SK-N-SH (cell line): Measurements from ENCODE around the gene CLPX. TPM values are rescaled to one million over a fixed set of nuclear protein-coding genes. Genes with fewer than 3 reads are reported as not detected.

Experiments used
- CTCF ChIA-PET: fragments of 300-600, 350-600 bp; formaldehyde crosslinking; extraction: SDS; loops from one replicate; lab custom pipeline; 2021; lab: Yijun Ruan, JAX
- POLR2A ChIA-PET: fragments of 350-600 bp; sonication (Branson Sonifier 250); formaldehyde crosslinking; extraction: SDS; loops from one replicate; lab custom pipeline; 2020; ENCODE audit warnings: antibody characterized with exemption, inconsistent platforms; lab: Yijun Ruan, JAX
- DNase-seq: peaks from one replicate; pipeline ENCODE4 v3.0.0; 2012
- H2AFZ ChIP-seq: fragments of 200-600 bp; sonication (generic); 2 replicates; pipeline ENCODE4 v1.8.1; 2016; ENCODE audit warnings: antibody characterized with exemption, mild to moderate bottlenecking, low read depth
- H3F3A ChIP-seq: fragments of 200-600 bp; sonication (generic); replicated peaks from 2 replicates; pipeline ENCODE3; 2016; ENCODE audit warnings: antibody characterized with exemption, mild to moderate bottlenecking; ENCODE audit not compliant: insufficient read depth
- H3K27ac ChIP-seq, 2 experiments: fragments of 200-500 bp in 1 of 2; fragments of 200-600 bp in 1 of 2; sonication (Bioruptor generic) in 1 of 2; sonication (generic), shearing (Covaris generic) in 1 of 2; 2 replicates each; pipeline versions ENCODE4 v1.5.1 to v1.6.1; 2014 to 2016; ENCODE audit warnings: low read depth in 2 of 2, inconsistent platforms in 1 of 2, low read length in 1 of 2, mild to moderate bottlenecking in 1 of 2, mixed read lengths in 1 of 2
- H3K27me3 ChIP-seq: fragments of 200-600 bp; sonication (generic), shearing (Covaris generic); 2 replicates; pipeline ENCODE4 v1.6.1; 2016; ENCODE audit warnings: mixed run types; ENCODE audit not compliant: insufficient read depth
- H3K36me3 ChIP-seq, 2 experiments: fragments of 200-500 bp in 1 of 2; fragments of 200-600 bp in 1 of 2; sonication (Bioruptor generic) in 1 of 2; sonication (generic) in 1 of 2; replicated peaks in 1 of 2; 2 replicates each; pipeline versions ENCODE3 to v1.5.1; 2014 to 2016; ENCODE audit warnings: low read length in 1 of 2, mild to moderate bottlenecking in 1 of 2; ENCODE audit not compliant: insufficient read depth in 2 of 2, control insufficient read depth in 1 of 2
- H3K4me1 ChIP-seq, 2 experiments: fragments of 200-500 bp in 1 of 2; fragments of 200-600 bp in 1 of 2; sonication (Bioruptor generic) in 1 of 2; sonication (generic), shearing (Covaris generic) in 1 of 2; 2 replicates each; pipeline versions ENCODE4 v1.5.1 to v1.6.1; 2014 to 2016; ENCODE audit warnings: low read depth in 1 of 2, low read length in 1 of 2, mixed run types in 1 of 2; ENCODE audit not compliant: insufficient read depth in 2 of 2, control insufficient read depth in 1 of 2
- H3K4me2 ChIP-seq: fragments of 200-600 bp; sonication (generic), shearing (Covaris generic); 2 replicates; pipeline ENCODE4 v1.6.1; 2017; ENCODE audit warnings: mixed run types
- H3K4me3 ChIP-seq, 2 experiments: fragments of 200-500 bp in 1 of 2; fragments of 200-600 bp in 1 of 2; sonication (Bioruptor generic) in 1 of 2; sonication (generic), shearing (Covaris generic) in 1 of 2; 2 replicates each; pipeline versions ENCODE4 v1.5.1 to v1.8.1; 2014 to 2016; ENCODE audit warnings: low read depth in 2 of 2, inconsistent platforms in 1 of 2, low read length in 1 of 2, mild to moderate bottlenecking in 1 of 2, mixed read lengths in 1 of 2, moderate library complexity in 1 of 2
- H3K79me2 ChIP-seq: fragments of 200-600 bp; sonication (generic); 2 replicates; pipeline ENCODE4 v1.8.1; 2017; ENCODE audit warnings: mild to moderate bottlenecking; ENCODE audit not compliant: insufficient read depth
- H3K9ac ChIP-seq: fragments of 200-600 bp; sonication (generic); 2 replicates; pipeline ENCODE4 v1.6.1; 2017; ENCODE audit warnings: mixed run types
- H3K9me2 ChIP-seq: fragments of 200-600 bp; sonication (generic); 2 replicates; pipeline ENCODE4 v1.6.1; 2017; ENCODE audit warnings: mixed run types
- H3K9me3 ChIP-seq: fragments of 200-600 bp; sonication (generic); 2 replicates; pipeline ENCODE4 v1.6.1; 2017; ENCODE audit warnings: mixed run types, mild to moderate bottlenecking, moderate library complexity
- H4K20me1 ChIP-seq: fragments of 200-600 bp; sonication (generic); 2 replicates; pipeline ENCODE4 v1.6.1; 2017; ENCODE audit warnings: mild to moderate bottlenecking, mixed run types; ENCODE audit not compliant: insufficient read depth
- FOXJ3 ChIP-seq: sonication (generic); formaldehyde crosslinking; IDR thresholded peaks from 2 replicates; pipeline ENCODE4 v1.5.1; 2020; ENCODE audit warnings: mild to moderate bottlenecking, missing genetic modification reagents
- FOXM1 ChIP-seq: IDR thresholded peaks from 2 replicates; pipeline ENCODE4 v1.4.0; 2012; ENCODE audit warnings: low read depth, mild to moderate bottlenecking
- MAX ChIP-seq: IDR thresholded peaks from 2 replicates; pipeline ENCODE4 v1.4.0; 2012; ENCODE audit warnings: low read depth
- MEF2A ChIP-seq: IDR thresholded peaks from 2 replicates; pipeline ENCODE4 v1.4.0; 2012; ENCODE audit warnings: low read depth, borderline replicate concordance
- PBX3 ChIP-seq: IDR thresholded peaks from 2 replicates; pipeline ENCODE4; 2012
- REST ChIP-seq: IDR thresholded peaks from 2 replicates; pipeline ENCODE4 v1.6.1; 2012; ENCODE audit warnings: mild to moderate bottlenecking, low read depth, low read length, moderate library complexity
- SIN3A ChIP-seq: IDR thresholded peaks from 2 replicates; pipeline ENCODE4 v1.6.1; 2012; ENCODE audit warnings: low read depth, mild to moderate bottlenecking, low read length, moderate library complexity, borderline replicate concordance
- USF2 ChIP-seq: fragments of 150-350 bp; IDR thresholded peaks from 2 replicates; pipeline ENCODE4 v1.6.1; 2017; ENCODE audit warnings: antibody characterized with exemption, low read length, low read depth, borderline replicate concordance
- ZBTB33 ChIP-seq: IDR thresholded peaks from 2 replicates; pipeline ENCODE4 v1.4.0; 2012; ENCODE audit warnings: low read depth, borderline replicate concordance
- WGBS: methylation state at CpG from one replicate; pipeline ENCODE4 v1.1.6; 2017; ENCODE audit warnings: low lambda C conversion rate; 5-methylcytosine and 5-hydroxymethylcytosine counted together
- polyA plus RNA-seq, 3 experiments: library from polyadenylated mRNA; depleted of rRNA; stranded (reverse); fragments of >200 nt; gene quantifications; 2 replicates each; pipeline ENCODE4 v1.2.3, GENCODE V29; 2012

Gene CLPX
- polyA plus RNA-seq, 1 of the 3 experiments (the other 2 are of a cell fraction), result 12.9 TPM

- Histone ChIP-seq H4K20me1 (peaks cover 31% of the 10 kb centered on the region), H3K79me2 (peaks cover 83% of the 10 kb centered on the region), H3K9me2 (no peaks in the 10 kb centered on the region), H3F3A (peaks cover 3% of the 10 kb centered on the region), H3K9me3 (no peaks in the 10 kb centered on the region), H3K27ac (no peak overlapping the region), H3K4me2 (no peak overlapping the region), H3K4me3 (no peak overlapping the region), H3K9ac (no peak overlapping the region), H3K4me1 (no peaks in the 10 kb centered on the region; a peak in 1 of 4 replicates), H3K27me3 (no peaks in the 10 kb centered on the region), H2AFZ (no peak overlapping the region), H3K36me3 (peaks cover 33 to 67% of the 10 kb centered on the region in 2 experiments)
- 27% methylated on average over 1 of the region's 1 CpG for WGBS
- ChIA-PET POLR2A (interaction anchor here (0.6 kb wide), 1 partner anchor 1327 kb away, joined by 3 read pairs; the partner anchor contains the start of gene ZWILCH), CTCF (interaction anchor here (1.0 to 1.7 kb wide), 3 partner anchors 93 to 144 kb away, joined by 3 to 4 read pairs (median 3); no protein-coding TSS in a partner anchor)
- TF ChIP-seq PBX3, result no peak
- TF ChIP-seq FOXJ3 (CRISPR knock-in tag), result no peak
- no peak for DNase-seq
Measured at GRCh38 chr15:65177901-65178300, 7.2 kb downstream of the CLPX start.

GRCh38 chr15:65176056-65176455, 9.1 kb downstream of the CLPX start:
- TF ChIP-seq MEF2A (no peak), FOXM1 (no peak)
- Histone ChIP-seq H3K79me2 (peaks cover 79% of the 10 kb centered on the region), H3K36me3 (peaks cover 33 to 77% of the 10 kb centered on the region in 2 experiments), H3K9me2 (no peaks in the 10 kb centered on the region), H3K4me1 (no peaks in the 10 kb centered on the region), H2AFZ (no peak overlapping the region), H4K20me1 (peaks cover 17% of the 10 kb centered on the region), H3K9ac (no peak overlapping the region), H3K4me3 (no peak overlapping the region), H3K27me3 (no peaks in the 10 kb centered on the region), H3K9me3 (no peaks in the 10 kb centered on the region), H3K4me2 (no peak overlapping the region), H3F3A (no peaks in the 10 kb centered on the region), H3K27ac (no peak overlapping the region)
- ChIA-PET CTCF (no interaction called here), POLR2A (no interaction called here)
- no peak for DNase-seq

GRCh38 chr15:65175511-65175910, 9.6 kb downstream of the CLPX start:
- H2AFZ ChIP-seq, result no peak overlapping the region
- POLR2A ChIA-PET, result no interaction called here
- H3K27ac ChIP-seq, result no peak overlapping the region
- H3K4me2 ChIP-seq, result no peak overlapping the region
- no peak overlapping the region for H3K9ac ChIP-seq
- H3F3A ChIP-seq, result no peaks in the 10 kb centered on the region
- TF ChIP-seq MAX (no peak), USF2 (no peak), SIN3A (no peak), ZBTB33 (no peak), FOXJ3 (CRISPR knock-in tag) (no peak), REST (no peak)
- TF ChIP-seq, all 33 proteins: peak for 0
- no peaks in the 10 kb centered on the region for H3K27me3 ChIP-seq
- H3K36me3 ChIP-seq, result peaks cover 33 to 73% of the 10 kb centered on the region in 2 experiments
- no peaks in the 10 kb centered on the region for H3K9me3 ChIP-seq
- H3K4me3 ChIP-seq, result no peak overlapping the region
- CTCF ChIA-PET, result no interaction called here
- no peak for DNase-seq
- H3K79me2 ChIP-seq, result peaks cover 78% of the 10 kb centered on the region
- WGBS, result 83% methylated on average over 5 of the region's 5 CpGs
- H3K4me1 ChIP-seq, result no peaks in the 10 kb centered on the region
- no peaks in the 10 kb centered on the region for H3K9me2 ChIP-seq
- peaks cover 11% of the 10 kb centered on the region for H4K20me1 ChIP-seq
